ENCODE results near the gene ENTHD1.
A peak's percentile ranks its signal among the peaks of the same experiment; 100 is the strongest.

The ENTHD1 gene

DNA sequence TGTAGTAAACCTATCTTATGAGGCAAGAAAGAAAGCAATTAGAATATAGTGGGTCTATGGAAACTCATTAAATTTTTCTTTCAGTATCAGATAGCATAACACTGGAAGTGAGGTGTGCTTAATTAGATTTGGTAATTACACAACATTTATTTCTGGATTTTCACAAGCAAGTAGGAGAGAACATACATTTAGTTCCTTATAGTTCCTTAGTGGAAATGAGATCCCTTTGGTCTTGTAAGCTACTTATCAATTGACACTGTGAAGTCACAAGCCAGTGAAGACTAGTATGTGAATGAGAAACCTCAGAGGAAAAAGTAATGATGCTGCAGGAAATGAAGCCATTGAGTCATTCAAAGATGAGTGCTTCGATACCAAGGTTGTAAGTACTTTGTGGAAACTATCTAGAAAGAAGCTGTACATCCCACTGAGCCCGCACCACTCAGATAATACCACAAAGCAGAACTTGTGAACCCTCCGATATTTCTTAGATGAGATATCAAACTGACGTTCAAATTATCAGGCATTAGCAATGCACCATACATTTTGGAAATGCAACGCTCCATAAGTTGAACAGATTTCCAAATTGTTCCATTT lies 53.5 kb downstream of the ENTHD1 start:
- no peak for DNase-seq

- DNase-seq = no peak
Measured at GRCh38 chr22:39839204-39839603, 54.4 kb downstream of the ENTHD1 start.

GRCh38 chr22:39833610-39834009 lies 60.0 kb downstream of the ENTHD1 start:
- DNase-seq = no peak

DNA sequence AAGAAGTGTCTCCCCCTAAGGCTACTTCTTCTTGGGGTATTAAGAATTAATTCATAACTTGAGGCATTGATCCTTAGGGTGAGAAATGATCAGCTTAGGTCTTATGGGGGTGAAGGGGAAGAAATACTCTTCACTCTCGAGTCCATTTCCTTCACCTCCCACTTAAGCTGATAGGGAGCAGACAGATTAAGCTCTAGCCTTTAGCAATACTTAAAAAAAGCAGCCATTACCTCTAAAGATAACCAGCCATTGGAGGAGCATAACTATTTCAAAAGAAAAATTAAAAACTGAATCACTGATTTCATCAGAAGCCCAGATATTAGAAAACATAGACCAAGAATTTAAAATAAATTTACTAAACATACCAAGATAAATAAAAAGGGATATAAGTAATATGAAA lies 60.5 kb downstream of the ENTHD1 start:
- no peak for DNase-seq

- no peak for DNase-seq
Measured at GRCh38 chr22:39832627-39833074, 60.9 kb downstream of the ENTHD1 start.

DNA sequence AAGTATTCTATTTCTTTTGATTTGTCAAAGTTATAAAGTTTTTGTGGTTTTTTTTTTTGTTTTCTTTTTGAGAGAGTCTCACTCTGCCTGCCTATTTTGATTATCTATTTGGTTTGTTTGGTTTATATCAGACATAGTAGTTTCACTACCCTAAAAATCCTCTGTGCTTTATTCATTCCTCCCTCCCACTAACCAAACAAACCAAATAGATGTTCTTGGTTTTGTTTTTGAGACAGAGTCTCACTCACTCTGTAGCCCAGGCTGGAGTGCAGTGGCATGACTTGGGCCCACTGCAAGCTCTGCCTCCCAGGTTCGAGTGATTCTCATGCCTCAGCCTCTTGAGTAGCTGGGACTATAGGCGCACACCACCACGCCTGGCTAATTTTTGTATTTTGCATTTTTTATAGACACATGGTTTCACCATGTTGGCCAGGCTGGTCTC lies 67.9 kb downstream of the ENTHD1 start:
- no peak for DNase-seq

- no peak for DNase-seq
Measured at GRCh38 chr22:39821008-39821407, 72.6 kb downstream of the ENTHD1 start.

DNA sequence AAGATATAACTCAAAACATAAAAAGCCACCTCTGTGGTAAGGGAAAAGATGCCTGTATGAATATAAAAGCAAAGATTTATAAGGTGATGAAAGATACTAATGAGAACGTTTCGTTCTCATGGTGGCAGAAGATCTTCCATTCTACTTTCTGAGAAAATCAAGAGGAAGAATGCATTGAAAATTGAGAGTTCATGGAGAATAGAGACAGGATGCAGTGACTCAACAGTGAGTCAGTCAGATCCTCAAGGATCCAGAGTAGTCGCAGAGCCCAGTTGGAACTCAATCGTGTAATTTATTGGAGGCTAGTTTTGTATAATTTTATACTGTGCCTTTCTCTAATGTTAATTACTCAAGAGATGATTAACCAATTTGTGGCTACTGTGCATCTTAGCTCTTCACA lies 73.3 kb downstream of the ENTHD1 start:
- no peak for DNase-seq

DNA sequence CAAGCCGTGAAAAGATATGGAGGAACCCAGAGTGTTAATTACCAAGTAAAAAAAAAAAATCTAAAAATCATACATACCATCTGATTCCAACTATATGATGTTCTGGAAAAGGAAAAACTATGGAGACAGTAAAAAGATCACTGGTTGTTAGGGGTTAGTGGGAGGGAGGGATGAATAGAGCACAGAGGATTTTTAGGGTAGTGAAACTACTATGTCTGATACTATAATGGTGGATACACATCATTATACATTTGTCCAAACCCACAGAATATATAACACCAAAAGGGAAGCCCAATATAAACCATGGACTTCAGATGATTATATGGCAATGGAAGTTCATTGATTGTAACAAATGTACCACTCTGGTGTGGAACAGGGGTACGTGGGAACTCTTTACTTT lies 74.1 kb downstream of the ENTHD1 start:
- DNase-seq = no peak

DNA sequence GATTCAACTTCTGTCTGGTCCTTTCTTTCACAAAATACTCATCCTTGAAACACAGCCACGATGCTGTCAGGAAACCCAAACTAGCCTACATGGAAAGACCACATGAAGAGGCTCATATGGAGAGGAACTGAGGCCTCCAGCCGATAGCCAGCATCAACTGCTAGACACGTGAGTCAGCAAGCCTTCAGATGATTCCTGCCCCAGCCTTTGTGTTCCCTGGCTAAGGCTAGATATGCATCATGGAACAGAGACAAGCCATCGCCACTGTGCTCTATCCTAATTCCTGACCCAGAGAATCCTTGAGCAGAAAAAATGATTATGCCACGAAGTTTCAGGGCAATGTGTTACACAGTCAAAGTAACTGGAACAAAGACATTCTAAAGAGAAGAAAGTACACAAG lies 75.5 kb downstream of the ENTHD1 start:
- DNase-seq = no peak

DNA sequence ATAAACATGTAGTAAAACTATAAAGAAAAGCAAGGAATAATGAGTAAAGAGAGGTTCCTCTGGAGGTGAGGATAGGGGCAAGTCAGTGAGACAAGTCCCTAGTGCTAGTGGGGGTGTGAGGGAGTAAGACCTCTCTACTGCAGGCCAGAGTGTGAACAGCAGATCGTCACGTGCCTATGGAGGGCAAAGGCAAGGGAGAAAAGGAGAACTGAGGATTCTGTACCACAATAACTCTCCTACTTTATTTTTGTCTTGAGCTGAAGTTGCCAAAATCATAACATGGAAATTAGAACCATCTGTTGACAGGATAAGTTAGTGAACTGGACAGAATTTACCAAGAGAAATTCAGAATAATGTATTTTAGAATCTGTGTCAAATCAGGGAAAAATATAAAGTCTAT lies 77.6 kb downstream of the ENTHD1 start:
- no peak for DNase-seq

- no peak for DNase-seq
Measured at GRCh38 chr22:39814899-39815298, 78.7 kb downstream of the ENTHD1 start.

- DNase-seq = no peak
Measured at GRCh38 chr22:39809772-39810557, 83.6 kb downstream of the ENTHD1 start.

DNA sequence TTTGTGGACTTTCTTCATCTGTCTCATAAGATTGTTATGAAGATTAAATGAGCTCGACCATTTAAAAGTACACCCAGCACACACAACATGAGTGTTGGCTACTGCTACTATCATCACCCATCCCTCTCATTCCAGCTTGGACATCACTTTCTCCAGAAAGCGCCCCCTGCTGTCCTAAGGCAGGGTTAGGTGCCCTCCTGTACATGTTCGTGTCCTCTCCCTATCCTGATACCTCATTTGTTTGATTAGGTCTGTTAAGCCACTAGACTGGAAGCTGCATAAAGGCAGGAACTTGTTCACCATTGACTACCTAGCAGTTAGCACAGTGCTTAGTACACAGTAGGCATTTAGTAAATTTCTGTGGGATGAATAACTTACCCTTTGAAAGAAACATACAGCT lies 85.5 kb downstream of the ENTHD1 start:
- no peak for DNase-seq

- peak; percentile 40 for DNase-seq
Measured at GRCh38 chr22:39806109-39806508, 87.5 kb downstream of the ENTHD1 start.

- no peak for DNase-seq
Measured at GRCh38 chr22:39805117-39805516, 88.4 kb downstream of the ENTHD1 start.

- no peak for DNase-seq
Measured at GRCh38 chr22:39802682-39803081, 90.9 kb downstream of the ENTHD1 start.

DNA sequence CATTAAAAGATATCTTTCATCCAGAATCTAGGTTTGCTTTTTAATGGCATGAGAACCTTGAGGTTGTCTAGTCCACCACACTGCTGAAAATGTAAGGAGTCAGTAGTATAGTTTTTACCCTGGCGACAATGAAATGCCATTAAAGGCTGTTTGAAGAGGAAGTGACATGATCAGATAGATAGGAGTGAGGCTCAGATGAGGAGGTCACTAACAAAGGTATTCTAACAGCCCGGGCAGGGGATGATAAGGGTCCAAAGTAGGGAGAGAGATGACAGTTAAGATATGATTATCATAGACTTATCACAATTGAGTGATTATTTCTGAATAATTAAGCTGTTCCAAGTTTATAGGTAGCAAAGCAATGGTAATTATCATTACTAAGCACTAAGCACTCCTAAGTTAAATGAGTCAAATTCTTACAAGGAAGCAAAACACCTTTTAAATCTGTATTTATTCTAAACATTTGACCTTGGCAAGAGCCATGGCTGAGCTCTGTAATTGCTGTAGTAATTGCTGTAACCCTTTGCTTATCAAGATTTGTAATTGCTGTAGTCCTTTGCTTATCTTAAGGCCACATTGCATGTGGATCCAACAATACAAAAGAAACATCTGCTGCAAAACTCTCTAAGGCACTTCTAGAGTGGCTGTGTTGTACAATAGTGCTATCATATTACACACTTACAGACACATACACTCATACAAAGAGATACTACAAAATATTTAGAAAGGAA lies 92.6 kb downstream of the ENTHD1 start:
- DNase-seq = peak; percentile 79

- DNase-seq = no peak
Measured at GRCh38 chr22:39797528-39798147, 95.9 kb downstream of the ENTHD1 start.

DNA sequence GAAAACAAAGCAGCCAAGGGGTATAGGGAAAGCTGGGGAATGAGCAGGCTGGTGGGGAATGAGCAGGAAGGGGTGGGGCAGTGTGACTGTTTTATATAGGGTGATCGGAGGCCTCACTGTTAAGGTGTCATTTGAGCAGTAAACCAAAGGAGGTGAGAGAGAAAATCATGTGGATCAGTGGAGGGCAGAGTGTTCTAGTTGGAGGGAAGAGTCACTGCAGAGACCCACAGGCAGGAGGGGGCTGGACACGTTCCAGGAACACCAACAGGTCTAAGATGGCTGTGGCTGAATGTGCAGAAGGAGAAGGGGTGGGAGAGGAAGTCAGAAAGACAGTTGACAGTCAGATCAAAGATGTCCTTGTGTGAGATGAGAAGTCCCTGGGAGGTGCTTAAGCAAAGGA lies 103.8 kb downstream of the ENTHD1 start:
- DNase-seq = no peak

GRCh38 chr22:39785232-39785631 lies 108.3 kb downstream of the ENTHD1 start:
- no peak for DNase-seq

DNA sequence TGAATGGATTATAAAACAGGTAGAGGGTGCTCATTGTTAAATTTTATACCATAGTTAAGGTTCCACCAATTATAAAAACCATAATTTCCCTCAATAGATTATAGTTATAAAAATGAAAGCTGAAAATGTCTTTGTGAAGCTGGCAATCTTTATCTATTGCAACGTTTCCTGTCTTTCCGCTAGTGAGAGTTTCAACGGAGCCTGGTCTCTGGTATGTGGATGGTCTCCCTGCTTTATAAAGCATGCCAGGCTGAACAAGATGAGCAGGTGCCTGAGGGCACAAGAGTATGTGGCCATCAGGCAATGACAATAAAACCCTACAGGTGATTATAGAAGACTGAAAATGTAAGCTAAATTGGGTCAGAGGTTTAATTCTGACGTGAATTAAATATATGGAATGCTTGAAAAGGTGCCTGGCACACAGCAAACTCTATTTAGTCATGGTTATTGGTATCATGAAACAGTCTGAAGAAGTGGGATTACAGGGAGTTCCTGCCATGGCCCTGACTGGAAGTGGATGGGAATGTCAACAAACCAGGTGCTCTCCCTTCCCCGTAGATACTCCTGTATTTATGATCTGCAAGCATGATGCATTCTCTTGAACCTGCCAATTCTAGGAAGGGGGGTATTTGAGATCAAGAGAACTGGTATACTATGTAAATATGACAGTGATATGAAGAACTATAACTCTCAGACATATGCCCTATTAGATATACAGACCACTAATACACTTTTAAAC lies 115.7 kb downstream of the ENTHD1 start:
- peak; percentile 69 for DNase-seq

Measured in NCI-H2029 treated with DMSO at 0.1 percent for 48 hours (cell line).